DMS 273 (cell line): ENCODE results near the gene DAB2IP.
A peak's percentile ranks its signal among the peaks of the same experiment; 100 is the strongest.
"Not testable (repeated sequence)": the region's sequence is repeated elsewhere in the genome, so short reads cannot be mapped to it uniquely, and the experiment has no call there.

Source experiments
- DNase-seq: peaks from one replicate; lab custom pipeline; 2025; ENCODE audit not compliant: unreplicated experiment; lab: John Stamatoyannopoulos, UW

Gene DAB2IP

GRCh38 chr9:121643473-121643872 is 8.0 kb upstream of the DAB2IP start:
- no peak for DNase-seq

GRCh38 chr9:121644040-121644439 is 7.4 kb upstream of the DAB2IP start:
- DNase-seq = not testable (repeated sequence)

GRCh38 chr9:121645003-121645402 is 6.4 kb upstream of the DAB2IP start:
- DNase-seq = peak; percentile 94

GRCh38 chr9:121645853-121646807 is 5.3 kb upstream of the DAB2IP start:
- DNase-seq = no peak

- DNase-seq = no peak
Measured at GRCh38 chr9:121646992-121647391, 4.4 kb upstream of the DAB2IP start.

GRCh38 chr9:121648172-121648571 is 3.3 kb upstream of the DAB2IP start:
- no peak for DNase-seq

GRCh38 chr9:121648799-121649198 is 2.6 kb upstream of the DAB2IP start:
- DNase-seq = peak; percentile 29

GRCh38 chr9:121649476-121650216 is 1.8 kb upstream of the DAB2IP start:
- peak; percentile 50 for DNase-seq

- peak; percentile 80 for DNase-seq
Measured at GRCh38 chr9:121650217-121651007, 1.0 kb upstream of the DAB2IP start.

- DNase-seq = no peak
Measured at GRCh38 chr9:121651008-121651294, 483 bp upstream of the DAB2IP start.

- peak; percentile 74 for DNase-seq
Measured at GRCh38 chr9:121652021-121652837, 795 bp downstream of the DAB2IP start.

- no peak for DNase-seq
Measured at GRCh38 chr9:121652838-121653231, 1.4 kb downstream of the DAB2IP start.

- no peak for DNase-seq
Measured at GRCh38 chr9:121654499-121655140, 3.2 kb downstream of the DAB2IP start.

GRCh38 chr9:121655231-121655755 is 3.9 kb downstream of the DAB2IP start:
- no peak for DNase-seq

- no peak for DNase-seq
Measured at GRCh38 chr9:121656941-121657470, 5.6 kb downstream of the DAB2IP start.

GRCh38 chr9:121658166-121658565 is 6.7 kb downstream of the DAB2IP start:
- no peak for DNase-seq

- no peak for DNase-seq
Measured at GRCh38 chr9:121658591-121658990, 7.2 kb downstream of the DAB2IP start.

- DNase-seq = no peak
Measured at GRCh38 chr9:121660367-121660766, 8.9 kb downstream of the DAB2IP start.

- DNase-seq = no peak
Measured at GRCh38 chr9:121660876-121661275, 9.4 kb downstream of the DAB2IP start.

GRCh38 chr9:121661328-121661727 is 9.9 kb downstream of the DAB2IP start:
- no peak for DNase-seq
